Mucosa of gallbladder (tissue), 1 donor: Measurements from ENCODE around the gene ITGA4. TPM values are rescaled to one million over a fixed set of nuclear protein-coding genes. Genes with fewer than 3 reads are reported as not detected.

Experiments used
- DNase-seq: peaks from one replicate; pipeline ENCODE4 v3.0.0-alpha.2; 2020; ENCODE audit warnings: low spot score
- total RNA-seq: library from RNA; stranded (reverse); gene quantifications from one replicate; pipeline ENCODE4 v1.2.1, GENCODE V29; 2021
- donor health status: DM: no; HTN: no; CAD: no.

The ITGA4 gene
- total RNA-seq, 1 donor from 2014 or later, result 12.3 TPM

DNA sequence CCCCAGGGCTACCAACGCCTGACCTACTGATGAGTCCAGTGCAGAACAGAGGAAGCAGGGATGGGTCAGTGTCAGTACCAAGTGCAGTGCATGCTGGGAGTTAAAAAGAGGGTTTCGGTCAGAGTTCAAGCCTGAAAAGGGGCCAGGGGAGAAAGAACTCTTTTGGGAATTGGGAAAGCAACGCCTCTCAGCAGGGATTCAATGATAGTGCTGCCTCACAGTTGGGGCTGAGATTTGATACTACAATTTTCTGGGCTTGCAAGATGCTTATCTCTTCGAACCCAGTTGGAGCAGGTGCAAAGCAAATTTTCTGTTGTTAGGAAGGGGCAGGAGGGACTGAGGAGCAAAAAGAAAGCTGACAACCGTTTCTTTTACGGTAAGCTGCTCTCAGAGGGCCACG, 117.1 kb downstream of the ITGA4 start:
- DNase-seq, result no peak

DNA sequence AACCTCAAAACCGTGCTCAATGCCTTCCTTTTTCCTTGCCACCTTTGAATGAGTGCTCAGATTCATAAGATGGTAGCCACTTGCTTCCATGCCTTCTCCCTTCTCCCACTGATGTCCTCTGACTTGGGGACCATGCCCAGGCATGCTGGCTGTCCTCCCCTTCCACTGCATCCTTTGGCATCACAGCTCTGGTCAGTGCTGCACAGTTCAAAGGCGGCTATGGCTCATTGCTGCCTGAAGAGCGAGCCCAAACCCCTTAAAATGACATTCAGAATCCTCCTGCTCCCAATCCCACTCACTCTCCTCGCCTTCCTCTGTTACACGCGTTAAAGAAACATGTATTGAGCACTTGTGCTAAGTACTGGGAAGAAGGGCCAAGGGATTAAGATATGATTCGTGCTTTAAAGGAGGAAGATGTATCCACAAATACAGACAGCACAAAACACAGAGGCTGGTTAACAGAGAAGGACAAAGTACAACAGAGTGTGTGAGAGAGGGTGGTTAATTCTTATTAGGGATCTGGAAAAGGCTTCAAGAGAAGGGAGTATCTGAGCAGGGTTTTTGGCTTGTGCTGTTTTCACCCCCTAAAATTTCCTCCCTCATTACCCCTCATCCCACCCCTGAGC, 118.0 kb downstream of the ITGA4 start:
- DNase-seq, result no peak

DNA sequence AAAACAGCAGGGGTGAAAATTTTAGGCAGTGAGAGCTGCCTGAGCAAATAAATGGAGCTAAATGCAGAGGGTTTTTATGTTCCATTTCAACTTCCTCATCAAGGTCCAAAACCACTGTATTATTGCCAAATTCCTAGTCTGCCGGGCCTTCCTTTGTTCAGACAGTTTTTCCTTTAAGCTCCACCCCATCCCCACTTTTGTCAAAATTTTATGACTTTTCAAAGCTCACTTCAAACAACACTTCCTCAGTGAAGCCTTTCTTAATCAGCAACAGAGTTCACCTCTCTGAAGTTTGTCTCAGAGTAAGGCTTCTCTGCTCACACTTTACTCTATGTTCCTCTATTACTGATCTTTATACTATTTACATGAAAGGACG, 118.5 kb downstream of the ITGA4 start:
- DNase-seq, result no peak

DNA sequence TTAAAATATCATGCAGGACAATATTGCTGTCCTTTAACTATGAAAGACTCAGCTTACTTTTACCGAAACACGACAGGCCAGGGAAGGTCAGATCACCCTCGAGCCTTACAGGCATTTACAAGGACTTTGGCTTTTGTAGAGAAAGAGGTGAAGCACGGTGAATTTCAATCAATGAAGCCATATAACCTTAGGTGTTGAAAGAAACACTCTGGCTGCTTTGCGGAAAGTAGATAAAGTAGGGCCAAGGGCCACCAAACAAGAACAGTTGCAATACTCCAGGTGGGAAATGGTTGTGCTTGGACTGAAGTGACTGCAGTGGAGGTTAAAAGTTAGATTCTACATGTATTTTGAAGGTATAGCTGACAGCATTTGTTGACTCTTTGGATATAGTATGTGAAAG, 119.2 kb downstream of the ITGA4 start:
- peak; percentile 14 for DNase-seq

GRCh38 chr2:181578829-181579228, 121.6 kb downstream of the ITGA4 start:
- no peak for DNase-seq

DNA sequence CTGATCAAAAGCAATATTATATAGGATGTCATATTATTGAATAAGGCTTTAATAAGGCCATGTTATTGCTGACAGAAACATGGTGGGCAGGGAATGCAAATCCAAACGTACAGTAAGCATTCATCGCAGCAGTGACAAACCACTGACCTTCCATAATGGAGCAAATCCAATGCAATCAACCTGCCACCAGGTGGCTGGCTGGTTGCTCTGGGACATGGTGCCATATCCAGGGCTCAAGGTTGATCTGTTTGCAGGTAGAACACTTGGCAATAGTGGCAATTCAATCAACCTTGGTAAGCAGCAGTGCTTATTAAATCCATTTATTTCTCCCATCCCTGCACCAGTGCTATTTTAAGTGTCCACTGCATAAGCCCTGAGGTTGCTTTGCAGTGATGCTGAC, 124.3 kb downstream of the ITGA4 start:
- no peak for DNase-seq

GRCh38 chr2:181585732-181586131, 128.5 kb downstream of the ITGA4 start:
- no peak for DNase-seq

Other genes starting within 250 kb of the ITGA4 start
- 5.0 TPM for gene CERKL, start 199.7 kb downstream of the ITGA4 start, total RNA-seq
- not detected for gene NEUROD1, start 223.1 kb downstream of the ITGA4 start, total RNA-seq